GM12891 (cell line): Measurements from ENCODE around the gene TMEM45B.

Source experiments
- POLR2A ChIP-seq: IDR thresholded peaks from 2 replicates; pipeline ENCODE4 v1.6.1; 2011; ENCODE audit warnings: low read depth, low read length, control low read depth
- POLR2AphosphoS5 ChIP-seq: IDR thresholded peaks from 2 replicates; pipeline ENCODE4 v1.6.1; 2011; ENCODE audit warnings: low read depth, low read length, control low read depth
- TAF1 ChIP-seq: IDR thresholded peaks from 2 replicates; pipeline ENCODE4 v1.6.1; 2011; ENCODE audit warnings: low read depth, low read length, control low read depth

DNA sequence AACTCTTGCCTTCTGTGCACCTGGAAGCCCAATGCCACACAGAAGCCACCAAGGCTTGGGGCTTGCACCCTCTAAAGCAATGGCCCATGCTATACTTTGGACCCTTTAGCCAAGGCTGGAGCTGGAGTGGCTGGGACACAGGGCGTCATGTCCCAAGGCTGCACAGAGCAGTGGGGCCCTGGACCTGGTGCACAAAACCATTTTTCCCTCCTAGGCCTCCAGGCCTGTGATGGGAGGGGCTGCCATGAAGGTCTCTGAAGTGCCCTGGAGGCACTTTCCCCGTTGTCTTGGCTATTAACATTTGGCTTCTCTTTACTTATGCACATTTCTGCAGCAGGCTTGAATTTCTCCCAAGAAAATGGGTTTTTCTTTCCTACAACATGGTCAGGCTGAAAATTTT lies 20.6 kb upstream of the TMEM45B start:
- no peak for TF ChIP-seq TAF1
- TF ChIP-seq POLR2AphosphoS5, result no peak
- no peak for TF ChIP-seq POLR2A
